CD14-positive monocyte (primary cell): ENCODE data around the gene SNX8. TPM values are rescaled to one million over a fixed set of nuclear protein-coding genes. Genes with fewer than 3 reads are reported as not detected.

ENCODE experiments used
- DNase-seq, 3 donors: peaks; one replicate each; pipeline ENCODE4 v3.0.0-alpha.2; 2011 to 2022
- H2AFZ ChIP-seq: 2 replicates; pipeline ENCODE4 v1.6.0; 2012; ENCODE audit warnings: mild to moderate bottlenecking, low read depth, low read length, inconsistent platforms; ENCODE audit not compliant: insufficient read depth, poor library complexity, severe bottlenecking
- H3K27ac ChIP-seq, 2 donors: 1 replicate in 1 of 2; 2 replicates in 1 of 2; pipeline ENCODE4 v1.5.1; 2012 to 2013; ENCODE audit warnings: low read length in 2 of 2, control low read depth in 1 of 2, inconsistent platforms in 1 of 2, low read depth in 1 of 2, mild to moderate bottlenecking in 1 of 2
- H3K27me3 ChIP-seq, 2 donors: one replicate each; pipeline versions ENCODE4 v1.6.0 to v1.6.1; 2011 to 2013; ENCODE audit warnings: low read length in 2 of 2; ENCODE audit not compliant: control insufficient read depth in 2 of 2, insufficient read depth in 2 of 2
- H3K36me3 ChIP-seq, 2 donors: replicated peaks in 1 of 2; 1 replicate in 1 of 2; 2 replicates in 1 of 2; pipeline versions ENCODE4 v1.5.1 to v1.6.1; 2012 to 2013; ENCODE audit warnings: low read length in 2 of 2, control low read depth in 1 of 2, inconsistent platforms in 1 of 2, mild to moderate bottlenecking in 1 of 2; ENCODE audit not compliant: insufficient read depth in 2 of 2, control insufficient read depth in 1 of 2
- H3K4me1 ChIP-seq, 2 donors: 1 replicate in 1 of 2; 2 replicates in 1 of 2; pipeline versions ENCODE4 v1.5.1 to v1.6.1; 2012 to 2013; ENCODE audit warnings: low read length in 2 of 2, control low read depth in 1 of 2, inconsistent platforms in 1 of 2, mild to moderate bottlenecking in 1 of 2, moderate library complexity in 1 of 2; ENCODE audit not compliant: insufficient read depth in 2 of 2, control insufficient read depth in 1 of 2
- H3K4me2 ChIP-seq: replicated peaks from 2 replicates; pipeline ENCODE3; 2012; ENCODE audit warnings: low read length, moderate library complexity, mild to moderate bottlenecking; ENCODE audit not compliant: poor library complexity, severe bottlenecking; ENCODE audit errors: extremely low read depth
- H3K4me3 ChIP-seq, 3 experiments: fragments of 200-600 bp in 1 of 3; sonication (generic) in 1 of 3; replicated peaks in 1 of 3; 1 replicate in 2 of 3; 2 replicates in 1 of 3; pipeline ENCODE4 v1.5.1; 2011 to 2013; ENCODE audit warnings: low read length in 3 of 3, mild to moderate bottlenecking in 3 of 3, control low read depth in 2 of 3, low read depth in 2 of 3, inconsistent platforms in 1 of 3, moderate library complexity in 1 of 3
- H3K79me2 ChIP-seq: 2 replicates; pipeline ENCODE4 v1.6.0; 2012; ENCODE audit warnings: mild to moderate bottlenecking, control low read depth, inconsistent platforms, low read length, moderate library complexity; ENCODE audit not compliant: insufficient read depth
- H3K9ac ChIP-seq: 2 replicates; pipeline ENCODE4 v1.6.0; 2017; ENCODE audit warnings: low read length, mild to moderate bottlenecking; ENCODE audit not compliant: insufficient read depth, poor library complexity, severe bottlenecking
- H3K9me3 ChIP-seq, 2 donors: replicated peaks in 1 of 2; 1 replicate in 1 of 2; 2 replicates in 1 of 2; pipeline versions ENCODE4 v1.5.1 to v1.6.1; 2012 to 2013; ENCODE audit warnings: low read length in 2 of 2, control low read depth in 1 of 2; ENCODE audit not compliant: control insufficient read depth in 1 of 2, insufficient read depth in 1 of 2
- H4K20me1 ChIP-seq: 2 replicates; pipeline ENCODE4 v1.6.0; 2012; ENCODE audit warnings: mild to moderate bottlenecking, low read length, control low read depth, moderate library complexity; ENCODE audit not compliant: insufficient read depth
- H3K27ac Mint-ChIP-seq, 7 donors: one replicate each; pipeline ENCODE4 v1.8.0; 2020; ENCODE audit warnings: mild to moderate bottlenecking in 7 of 7, mixed read lengths in 7 of 7, moderate library complexity in 6 of 7, inconsistent platforms in 2 of 7
- H3K27me3 Mint-ChIP-seq, 3 donors: one replicate each; pipeline ENCODE4 v1.8.0; 2021 to 2022; ENCODE audit warnings: low read depth in 3 of 3, mild to moderate bottlenecking in 3 of 3, mixed read lengths in 3 of 3, moderate library complexity in 3 of 3, inconsistent platforms in 1 of 3
- H3K36me3 Mint-ChIP-seq, 2 donors: one replicate each; pipeline ENCODE4 v1.8.0; 2020; ENCODE audit warnings: mixed read lengths in 2 of 2, inconsistent platforms in 1 of 2, mild to moderate bottlenecking in 1 of 2
- H3K4me1 Mint-ChIP-seq: one replicate; pipeline ENCODE4 v1.8.0; 2020; ENCODE audit warnings: mild to moderate bottlenecking, mixed read lengths
- H3K4me3 Mint-ChIP-seq, 2 donors: one replicate each; pipeline ENCODE4 v1.8.0; 2020; ENCODE audit warnings: mild to moderate bottlenecking in 2 of 2, mixed read lengths in 2 of 2, moderate library complexity in 1 of 2
- H3K9me3 Mint-ChIP-seq, 7 donors: one replicate each; pipeline ENCODE4 v1.8.0; 2020 to 2022; ENCODE audit warnings: mixed read lengths in 7 of 7, mild to moderate bottlenecking in 6 of 7, moderate library complexity in 6 of 7, inconsistent platforms in 2 of 7
- CTCF ChIP-seq: fragments of 200-600 bp; IDR thresholded peaks from one replicate; pipeline ENCODE4 v1.8.0; 2022; ENCODE audit warnings: antibody characterized with exemption, mild to moderate bottlenecking
- WGBS: methylation state at CpG from one replicate; pipeline ENCODE4 v1.1.5; 2013; ENCODE audit warnings: missing lambda C conversion rate; ENCODE audit not compliant: insufficient coverage; 5-methylcytosine and 5-hydroxymethylcytosine counted together
- intact Hi-C, 2 donors: fragments of 100-400 bp; cut with micrococcal nuclease; formaldehyde crosslinking; loops; one replicate each; pipeline versions ENCODE4 v1.15.0 to v1.15.1; 2023
- polyA plus RNA-seq, 3 donors: library from polyadenylated mRNA; depleted of rRNA in 1 of 3; unstranded in 2 of 3; stranded (reverse) in 1 of 3; fragments of 300-500 nt in 2 of 3; fragments of >200 nt in 1 of 3; fragmentation: Illumina TruSeq in 2 of 3; gene quantifications; 1 replicate in 2 of 3; 2 replicates in 1 of 3; pipeline ENCODE4 v1.2.3, GENCODE V29; 2012 to 2021

Gene SNX8
- polyA plus RNA-seq, 3 donors, result 15.4 to 43.7 (median 41.9) TPM

DNA sequence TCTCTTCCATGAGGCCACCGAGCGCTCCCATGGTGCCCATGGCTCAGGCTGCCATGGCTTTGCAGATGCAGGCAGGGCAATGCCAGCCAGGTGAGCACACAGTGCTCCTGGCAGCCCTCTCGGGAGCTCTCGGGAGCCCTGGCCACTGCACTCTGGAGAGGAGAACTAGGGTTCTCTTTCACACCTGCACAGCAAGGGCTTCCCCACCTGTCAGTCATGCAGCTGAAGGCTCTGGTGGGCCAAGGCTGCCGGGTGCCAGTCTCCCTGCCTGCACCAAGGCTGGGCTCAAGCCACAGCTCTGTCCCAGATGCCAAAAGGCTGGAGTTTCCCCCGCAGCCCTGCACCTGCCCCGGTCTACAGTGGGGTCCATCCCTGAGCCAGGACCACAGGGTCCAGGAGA is 39.6 kb downstream of the SNX8 start:
- H3K9ac ChIP-seq, result no peak overlapping the region
- no peak overlapping the region for H3K27ac Mint-ChIP-seq
- peaks cover 2% of the 10 kb centered on the region for H3K79me2 ChIP-seq
- H2AFZ ChIP-seq, result no peak overlapping the region
- no peak overlapping the region for H3K27ac ChIP-seq
- WGBS, result 100% methylated on average over 5 of the region's 7 CpGs
- no peaks in the 10 kb centered on the region for H3K4me1 ChIP-seq
- H3K36me3 ChIP-seq, result peaks cover 37 to 50% of the 10 kb centered on the region in 2 donors
- TF ChIP-seq CTCF, result no peak
- H3K9me3 ChIP-seq, result no peaks in the 10 kb centered on the region
- intact Hi-C loops, result no loop called here
- no peaks in the 10 kb centered on the region for H4K20me1 ChIP-seq
- DNase-seq, result no peak
- peaks cover 0 to 3% (median 0%) of the 10 kb centered on the region in 7 donors for H3K9me3 Mint-ChIP-seq
- H3K4me2 ChIP-seq, result no peak overlapping the region
- H3K4me1 Mint-ChIP-seq, result no peaks in the 10 kb centered on the region
- peaks cover 42 to 69% of the 10 kb centered on the region in 2 donors for H3K36me3 Mint-ChIP-seq
- H3K27me3 Mint-ChIP-seq, result peaks cover 0 to 1% (median 1%) of the 10 kb centered on the region in 3 donors
- no peaks in the 10 kb centered on the region for H3K27me3 ChIP-seq
- no peak overlapping the region for H3K4me3 Mint-ChIP-seq
- no peak overlapping the region for H3K4me3 ChIP-seq

DNA sequence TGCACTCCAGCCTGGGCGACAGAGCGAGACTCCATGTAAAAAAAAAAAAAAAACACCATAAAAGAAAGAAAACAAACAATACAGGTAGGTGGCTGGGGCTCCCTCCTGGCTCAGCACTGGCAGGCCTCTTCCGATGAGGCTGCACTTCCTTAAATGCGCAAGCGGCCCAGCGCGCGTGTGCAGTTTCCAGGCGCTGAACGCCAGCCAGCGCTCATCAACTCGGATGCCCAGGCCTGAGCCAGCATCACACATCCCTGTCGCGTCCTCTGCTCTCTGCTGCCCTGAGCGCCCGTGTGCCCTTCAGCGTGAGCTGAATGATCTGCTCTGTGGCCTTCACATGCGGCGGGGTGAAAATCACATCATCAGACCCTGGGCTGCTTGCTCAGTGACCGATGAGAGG is 40.4 kb downstream of the SNX8 start:
- H3K27me3 ChIP-seq, result no peaks in the 10 kb centered on the region
- no peak overlapping the region for H3K27ac ChIP-seq
- no peaks in the 10 kb centered on the region for H4K20me1 ChIP-seq
- peaks cover 45 to 76% of the 10 kb centered on the region in 2 donors for H3K36me3 Mint-ChIP-seq
- peaks cover 39 to 50% of the 10 kb centered on the region in 2 donors for H3K36me3 ChIP-seq
- no peaks in the 10 kb centered on the region for H3K4me1 ChIP-seq
- intact Hi-C loops, result no loop called here
- peaks cover 0 to 1% (median 1%) of the 10 kb centered on the region in 3 donors for H3K27me3 Mint-ChIP-seq
- H3K4me3 ChIP-seq, result no peak overlapping the region
- 96% methylated on average over 17 of the region's 20 CpGs for WGBS
- no peak overlapping the region for H3K27ac Mint-ChIP-seq
- H3K4me3 Mint-ChIP-seq, result no peak overlapping the region
- no peak for TF ChIP-seq CTCF
- no peaks in the 10 kb centered on the region for H3K4me1 Mint-ChIP-seq
- peaks cover 0 to 3% (median 0%) of the 10 kb centered on the region in 7 donors for H3K9me3 Mint-ChIP-seq
- H3K4me2 ChIP-seq, result no peak overlapping the region
- H2AFZ ChIP-seq, result no peak overlapping the region
- DNase-seq, result no peak
- no peaks in the 10 kb centered on the region for H3K79me2 ChIP-seq
- no peak overlapping the region for H3K9ac ChIP-seq
- no peaks in the 10 kb centered on the region for H3K9me3 ChIP-seq
